ENCODE measurements around the gene LARGE2. TPM values are rescaled to one million over a fixed set of nuclear protein-coding genes. Genes with fewer than 3 reads are reported as not detected.

Gene LARGE2
- polyA plus RNA-seq, 1 donor from 2014 or later = not detected

DNA sequence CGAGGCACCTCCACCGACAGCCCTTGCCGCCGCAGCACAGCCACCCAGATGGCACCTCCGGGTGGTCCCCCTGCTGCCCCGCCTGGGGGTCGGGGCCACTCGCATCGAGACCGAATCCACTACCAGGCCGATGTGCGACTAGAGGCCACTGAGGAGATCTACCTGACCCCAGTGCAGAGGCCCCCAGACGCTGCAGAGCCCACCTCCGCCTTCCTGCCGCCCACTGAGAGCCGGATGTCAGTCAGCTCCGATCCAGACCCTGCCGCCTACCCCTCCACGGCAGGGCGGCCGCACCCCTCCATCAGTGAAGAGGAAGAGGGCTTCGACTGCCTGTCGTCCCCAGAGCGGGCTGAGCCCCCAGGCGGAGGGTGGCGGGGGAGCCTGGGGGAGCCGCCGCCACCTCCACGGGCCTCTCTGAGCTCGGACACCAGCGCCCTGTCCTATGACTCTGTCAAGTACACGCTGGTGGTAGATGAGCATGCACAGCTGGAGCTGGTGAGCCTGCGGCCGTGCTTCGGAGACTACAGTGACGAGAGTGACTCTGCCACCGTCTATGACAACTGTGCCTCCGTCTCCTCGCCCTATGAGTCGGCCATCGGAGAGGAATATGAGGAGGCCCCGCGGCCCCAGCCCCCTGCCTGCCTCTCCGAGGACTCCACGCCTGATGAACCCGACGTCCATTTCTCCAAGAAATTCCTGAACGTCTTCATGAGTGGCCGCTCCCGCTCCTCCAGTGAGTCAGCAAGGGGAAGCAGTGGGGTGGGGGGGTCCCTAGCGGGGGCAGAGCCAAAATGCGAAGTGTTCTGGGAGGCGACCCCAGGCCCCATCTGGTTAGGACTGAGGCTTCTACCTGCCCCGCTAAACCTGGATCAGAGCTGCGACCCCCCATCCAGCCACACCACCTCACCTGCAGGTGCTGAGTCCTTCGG, 19.7 kb upstream of the LARGE2 start:
- Histone ChIP-seq H3K9ac (ENCODE audit: low read length) (no peak overlapping the region), H3K4me3 (ENCODE audit: low read length) (no peak overlapping the region), H3K4me2 (ENCODE audit: low read length) (no peak overlapping the region), H3K9me3 (ENCODE audit: low read length) (no peaks in the 10 kb centered on the region), H3F3A (ENCODE audit: insufficient read depth, low read length, poor library complexity, severe bottlenecking) (no peaks in the 10 kb centered on the region), H3K36me3 (ENCODE audit: insufficient read depth, low read length) (no peaks in the 10 kb centered on the region), H3K79me2 (replicated peaks; ENCODE audit: insufficient read depth, low read length) (peaks cover 26% of the 10 kb centered on the region), H3K27ac (ENCODE audit: low read length) (no peak overlapping the region), H2AFZ (ENCODE audit: low read depth, low read length) (no peak overlapping the region), H4K20me1 (ENCODE audit: insufficient read depth) (peaks cover 3% of the 10 kb centered on the region), H3K27me3 (ENCODE audit: insufficient read depth, low read depth, low read length) (no peaks in the 10 kb centered on the region), H3K9me2 (ENCODE audit: insufficient read depth, low read length) (no peaks in the 10 kb centered on the region)
- no peak for TF ChIP-seq EP300 (conservative IDR thresholded peaks at IDR 0.05; ENCODE audit: poor library complexity, severe bottlenecking)
- TF ChIP-seq, protein P1, sequence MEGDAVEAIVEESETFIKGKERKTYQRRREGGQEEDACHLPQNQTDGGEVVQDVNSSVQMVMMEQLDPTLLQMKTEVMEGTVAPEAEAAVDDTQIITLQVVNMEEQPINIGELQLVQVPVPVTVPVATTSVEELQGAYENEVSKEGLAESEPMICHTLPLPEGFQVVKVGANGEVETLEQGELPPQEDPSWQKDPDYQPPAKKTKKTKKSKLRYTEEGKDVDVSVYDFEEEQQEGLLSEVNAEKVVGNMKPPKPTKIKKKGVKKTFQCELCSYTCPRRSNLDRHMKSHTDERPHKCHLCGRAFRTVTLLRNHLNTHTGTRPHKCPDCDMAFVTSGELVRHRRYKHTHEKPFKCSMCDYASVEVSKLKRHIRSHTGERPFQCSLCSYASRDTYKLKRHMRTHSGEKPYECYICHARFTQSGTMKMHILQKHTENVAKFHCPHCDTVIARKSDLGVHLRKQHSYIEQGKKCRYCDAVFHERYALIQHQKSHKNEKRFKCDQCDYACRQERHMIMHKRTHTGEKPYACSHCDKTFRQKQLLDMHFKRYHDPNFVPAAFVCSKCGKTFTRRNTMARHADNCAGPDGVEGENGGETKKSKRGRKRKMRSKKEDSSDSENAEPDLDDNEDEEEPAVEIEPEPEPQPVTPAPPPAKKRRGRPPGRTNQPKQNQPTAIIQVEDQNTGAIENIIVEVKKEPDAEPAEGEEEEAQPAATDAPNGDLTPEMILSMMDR (IDR thresholded peaks at IDR 0.05; ENCODE audit: poor library complexity, severe bottlenecking) = no peak

DNA sequence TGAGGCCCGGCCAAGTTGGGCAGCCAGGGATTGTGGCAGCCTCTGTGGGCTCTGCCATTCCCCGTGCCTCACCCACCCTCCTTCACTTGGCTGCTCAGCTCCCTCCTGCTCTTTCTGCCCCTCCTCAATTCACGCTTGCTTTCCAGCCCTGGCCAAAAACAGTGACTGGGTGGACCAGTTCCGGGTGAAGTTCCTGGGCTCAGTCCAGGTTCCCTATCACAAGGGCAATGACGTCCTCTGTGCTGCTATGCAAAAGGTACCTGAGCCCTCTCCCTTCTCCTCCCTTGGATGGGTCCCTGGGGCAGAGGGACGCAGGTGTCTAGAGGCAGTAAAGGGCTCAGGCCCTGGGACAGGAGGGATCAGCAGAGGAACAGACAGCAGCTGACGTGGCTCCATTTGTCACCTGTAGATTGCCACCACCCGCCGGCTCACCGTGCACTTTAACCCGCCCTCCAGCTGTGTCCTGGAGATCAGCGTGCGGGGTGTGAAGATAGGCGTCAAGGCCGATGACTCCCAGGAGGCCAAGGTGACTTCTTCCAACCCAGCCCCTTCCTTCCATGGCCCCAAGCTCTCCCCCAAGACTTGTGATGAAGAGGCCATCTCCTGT, 18.0 kb upstream of the LARGE2 start:
- Histone ChIP-seq H3K27ac (ENCODE audit: low read length) (no peak overlapping the region), H3K4me3 (ENCODE audit: low read length) (no peak overlapping the region)

More for the DNA sequence above, 18.0 kb upstream of the LARGE2 start:
- no peak for TF ChIP-seq POLR2AphosphoS5 (IDR thresholded peaks at IDR 0.05)
- TF ChIP-seq, protein P2, sequence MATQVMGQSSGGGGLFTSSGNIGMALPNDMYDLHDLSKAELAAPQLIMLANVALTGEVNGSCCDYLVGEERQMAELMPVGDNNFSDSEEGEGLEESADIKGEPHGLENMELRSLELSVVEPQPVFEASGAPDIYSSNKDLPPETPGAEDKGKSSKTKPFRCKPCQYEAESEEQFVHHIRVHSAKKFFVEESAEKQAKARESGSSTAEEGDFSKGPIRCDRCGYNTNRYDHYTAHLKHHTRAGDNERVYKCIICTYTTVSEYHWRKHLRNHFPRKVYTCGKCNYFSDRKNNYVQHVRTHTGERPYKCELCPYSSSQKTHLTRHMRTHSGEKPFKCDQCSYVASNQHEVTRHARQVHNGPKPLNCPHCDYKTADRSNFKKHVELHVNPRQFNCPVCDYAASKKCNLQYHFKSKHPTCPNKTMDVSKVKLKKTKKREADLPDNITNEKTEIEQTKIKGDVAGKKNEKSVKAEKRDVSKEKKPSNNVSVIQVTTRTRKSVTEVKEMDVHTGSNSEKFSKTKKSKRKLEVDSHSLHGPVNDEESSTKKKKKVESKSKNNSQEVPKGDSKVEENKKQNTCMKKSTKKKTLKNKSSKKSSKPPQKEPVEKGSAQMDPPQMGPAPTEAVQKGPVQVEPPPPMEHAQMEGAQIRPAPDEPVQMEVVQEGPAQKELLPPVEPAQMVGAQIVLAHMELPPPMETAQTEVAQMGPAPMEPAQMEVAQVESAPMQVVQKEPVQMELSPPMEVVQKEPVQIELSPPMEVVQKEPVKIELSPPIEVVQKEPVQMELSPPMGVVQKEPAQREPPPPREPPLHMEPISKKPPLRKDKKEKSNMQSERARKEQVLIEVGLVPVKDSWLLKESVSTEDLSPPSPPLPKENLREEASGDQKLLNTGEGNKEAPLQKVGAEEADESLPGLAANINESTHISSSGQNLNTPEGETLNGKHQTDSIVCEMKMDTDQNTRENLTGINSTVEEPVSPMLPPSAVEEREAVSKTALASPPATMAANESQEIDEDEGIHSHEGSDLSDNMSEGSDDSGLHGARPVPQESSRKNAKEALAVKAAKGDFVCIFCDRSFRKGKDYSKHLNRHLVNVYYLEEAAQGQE (IDR thresholded peaks at IDR 0.05; ENCODE audit: borderline replicate concordance) = no peak
- no peak for TF ChIP-seq RAD21 (conservative IDR thresholded peaks at IDR 0.05)
- no peak for TF ChIP-seq MXI1 (conservative IDR thresholded peaks at IDR 0.05; ENCODE audit: poor library complexity, severe bottlenecking)
- no peak for TF ChIP-seq EZH2 (IDR thresholded peaks at IDR 0.05; ENCODE audit: borderline replicate concordance, insufficient read depth, low read length, poor library complexity, severe bottlenecking)
- Histone ChIP-seq H2AFZ (ENCODE audit: low read depth, low read length) (no peak overlapping the region), H3K4me2 (ENCODE audit: low read length) (no peak overlapping the region), H3K9me3 (ENCODE audit: low read length) (no peaks in the 10 kb centered on the region), H3K36me3 (ENCODE audit: insufficient read depth, low read length) (no peaks in the 10 kb centered on the region), H3F3A (ENCODE audit: insufficient read depth, low read length, poor library complexity, severe bottlenecking) (no peaks in the 10 kb centered on the region), H3K27me3 (ENCODE audit: insufficient read depth, low read depth, low read length) (no peaks in the 10 kb centered on the region), H3K9ac (ENCODE audit: low read length) (no peak overlapping the region), H3K9me2 (ENCODE audit: insufficient read depth, low read length) (no peaks in the 10 kb centered on the region), H4K20me1 (ENCODE audit: insufficient read depth) (peaks cover 3% of the 10 kb centered on the region), H3K79me2 (replicated peaks; ENCODE audit: insufficient read depth, low read length) (peaks cover 26% of the 10 kb centered on the region)

Measured in neural cell (in vitro differentiated cells).